Measurements from ENCODE around the gene USP50. TPM values are rescaled to one million over a fixed set of nuclear protein-coding genes. Genes with fewer than 3 reads are reported as not detected.
"Not testable (repeated sequence)": the region's sequence is repeated elsewhere in the genome, so short reads cannot be mapped to it uniquely, and the experiment has no call there.

The USP50 gene
- total RNA-seq, 2 experiments from 2014 or later, result not detected

DNA sequence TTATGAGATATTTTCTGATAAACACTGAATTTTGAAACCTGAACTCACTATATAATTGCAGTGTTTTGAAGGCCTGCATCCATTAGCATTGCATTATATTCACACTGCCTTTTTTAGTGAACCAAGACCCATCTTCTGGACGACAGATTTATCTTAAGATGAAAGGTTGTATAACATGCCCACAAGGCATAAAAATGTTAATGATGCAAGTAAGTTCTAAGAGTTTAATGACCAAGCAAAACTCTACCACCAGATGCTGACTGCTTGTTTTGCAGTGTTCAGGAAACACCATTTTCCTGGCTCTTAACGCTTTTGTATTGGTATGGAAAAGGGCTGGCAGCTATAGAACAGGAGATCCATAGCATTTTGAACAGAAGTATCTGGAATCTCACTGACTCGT, 46.1 kb downstream of the USP50 start:
- Mint-ChIP-seq H3K4me3 (no peak overlapping the region), H3K27ac (no peak overlapping the region), H3K36me3 (peaks cover 35% of the 10 kb centered on the region), H3K27me3 (no peaks in the 10 kb centered on the region), H3K9me3 (no peaks in the 10 kb centered on the region), H3K4me1 (ENCODE audit: low read depth) (no peaks in the 10 kb centered on the region)
- no peak for DNase-seq
- intact Hi-C loops (cut with micrococcal nuclease), result no loop called here
- CTCF ChIA-PET, result no interaction called here
- POLR2A ChIA-PET, result interaction anchor here (0.6 kb wide), 1 partner anchor 76 kb away, joined by 4 read pairs; no protein-coding TSS in a partner anchor

- H3K4me3 Mint-ChIP-seq, result no peak overlapping the region
- intact Hi-C loops (cut with micrococcal nuclease), result no loop called here
- no peak overlapping the region for H3K27ac Mint-ChIP-seq
- POLR2A ChIA-PET, result no interaction called here
- H3K27me3 Mint-ChIP-seq, result no peaks in the 10 kb centered on the region
- peaks cover 51% of the 10 kb centered on the region for H3K36me3 Mint-ChIP-seq
- no peaks in the 10 kb centered on the region for H3K4me1 Mint-ChIP-seq (ENCODE audit: low read depth)
- no peaks in the 10 kb centered on the region for H3K9me3 Mint-ChIP-seq
- DNase-seq, result no peak
- CTCF ChIA-PET, result no interaction called here
Observed at GRCh38 chr15:50496692-50497091, 49.8 kb downstream of the USP50 start.

GRCh38 chr15:50494547-50494946, 51.9 kb downstream of the USP50 start:
- CTCF ChIA-PET; H3K4me1 Mint-ChIP-seq (ENCODE audit: low read depth); H3K9me3 Mint-ChIP-seq; H3K27ac Mint-ChIP-seq; DNase-seq; H3K27me3 Mint-ChIP-seq; intact Hi-C loops (cut with micrococcal nuclease); H3K4me3 Mint-ChIP-seq: not testable (repeated sequence)
- POLR2A ChIA-PET, result interaction anchor here (0.7 kb wide), 1 partner anchor 136 kb away, joined by 5 read pairs; no protein-coding TSS in a partner anchor
- peaks cover 55% of the 10 kb centered on the region for H3K36me3 Mint-ChIP-seq

DNA sequence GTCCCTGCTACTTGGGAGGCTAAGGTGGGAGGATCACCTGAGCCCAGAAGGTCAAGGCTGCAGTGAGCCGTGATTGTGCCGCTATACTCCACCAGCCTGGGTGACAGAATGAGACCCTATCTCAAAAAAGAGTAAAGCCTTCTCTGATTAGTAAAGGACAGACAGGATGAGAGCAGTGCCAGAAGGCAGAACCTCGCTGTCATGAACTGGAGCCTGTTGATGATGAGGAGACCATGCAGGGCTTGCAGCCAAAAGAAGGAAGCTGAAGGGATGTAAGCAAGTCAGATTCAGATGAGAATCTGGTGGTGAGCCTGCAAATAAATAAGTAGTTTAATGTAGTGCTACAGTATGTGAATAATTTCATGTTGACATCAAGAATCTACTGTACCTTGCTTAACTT, 52.8 kb downstream of the USP50 start:
- Mint-ChIP-seq H3K27ac (no peak overlapping the region), H3K9me3 (no peaks in the 10 kb centered on the region), H3K27me3 (no peaks in the 10 kb centered on the region), H3K36me3 (peaks cover 50% of the 10 kb centered on the region), H3K4me1 (ENCODE audit: low read depth) (no peaks in the 10 kb centered on the region), H3K4me3 (no peak overlapping the region)
- no peak for DNase-seq
- CTCF ChIA-PET, result no interaction called here
- POLR2A ChIA-PET, result no interaction called here
- intact Hi-C loops (cut with micrococcal nuclease), result no loop called here

DNA sequence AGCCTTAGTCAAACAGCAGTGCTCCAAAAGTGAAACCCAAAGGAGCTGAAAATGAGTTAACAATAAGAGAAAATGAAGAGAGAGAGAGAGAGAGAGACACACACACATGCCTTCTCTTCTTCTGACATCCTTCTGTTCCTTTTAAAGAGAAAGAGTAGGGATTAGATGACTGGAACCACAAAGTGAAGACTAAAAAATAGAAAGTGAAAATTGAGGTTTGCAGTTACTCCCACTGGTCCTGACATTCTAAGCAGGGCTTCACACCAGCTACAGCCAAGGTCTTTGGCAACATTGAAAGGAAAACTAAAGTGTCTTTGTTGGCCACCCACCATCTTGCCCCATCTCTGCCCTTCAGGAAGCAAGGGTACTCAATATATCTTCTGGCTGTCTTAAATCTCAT, 59.2 kb downstream of the USP50 start:
- intact Hi-C loops (cut with micrococcal nuclease), result loop anchor here (1.0 to 10.0 kb wide), 4 partner anchors 78 to 420 kb away; partner anchors contain the start of genes AP4E1 and GABPB1
- Mint-ChIP-seq H3K36me3 (peaks cover 39% of the 10 kb centered on the region), H3K4me3 (no peak overlapping the region), H3K9me3 (no peaks in the 10 kb centered on the region), H3K4me1 (ENCODE audit: low read depth) (peaks cover 20% of the 10 kb centered on the region), H3K27ac (peak overlapping the region; percentile 33), H3K27me3 (no peaks in the 10 kb centered on the region)
- CTCF ChIA-PET, result no interaction called here
- POLR2A ChIA-PET, result interaction anchor here (0.8 kb wide), 1 partner anchor 24 kb away, joined by 3 read pairs; no protein-coding TSS in a partner anchor
- DNase-seq, result peak; percentile 20

DNA sequence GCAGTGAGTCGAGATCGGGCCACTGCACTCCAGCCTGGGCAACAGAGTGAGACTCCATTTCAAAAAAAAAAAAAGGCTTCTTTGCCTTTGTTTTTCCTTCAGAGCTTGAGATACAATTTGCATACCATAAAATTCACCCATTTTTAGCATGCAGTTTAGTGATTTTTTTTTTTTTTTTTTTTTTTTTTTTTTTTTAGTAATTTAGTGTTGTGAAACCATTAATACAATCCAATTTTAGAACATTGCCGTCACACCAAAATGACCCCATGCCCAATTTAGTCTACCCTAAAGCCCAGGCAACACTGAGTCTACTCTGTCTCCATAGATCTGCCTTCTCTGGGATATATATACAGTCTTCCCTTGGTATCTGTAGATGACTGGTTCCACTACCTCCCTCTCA, 61.1 kb downstream of the USP50 start:
- Mint-ChIP-seq H3K4me1 (ENCODE audit: low read depth) (peaks cover 29% of the 10 kb centered on the region), H3K9me3 (no peaks in the 10 kb centered on the region), H3K4me3 (no peak overlapping the region), H3K27ac (no peak overlapping the region), H3K36me3 (peaks cover 43% of the 10 kb centered on the region), H3K27me3 (no peaks in the 10 kb centered on the region)
- intact Hi-C loops (cut with micrococcal nuclease), result loop anchor here (5.0 to 10.0 kb wide), 3 partner anchors 79 to 422 kb away; partner anchors contain the start of gene AP4E1
- POLR2A ChIA-PET, result interaction anchor here (0.6 kb wide), 1 partner anchor 382 kb away, joined by 3 read pairs; no protein-coding TSS in a partner anchor
- CTCF ChIA-PET, result no interaction called here
- DNase-seq, result no peak

DNA sequence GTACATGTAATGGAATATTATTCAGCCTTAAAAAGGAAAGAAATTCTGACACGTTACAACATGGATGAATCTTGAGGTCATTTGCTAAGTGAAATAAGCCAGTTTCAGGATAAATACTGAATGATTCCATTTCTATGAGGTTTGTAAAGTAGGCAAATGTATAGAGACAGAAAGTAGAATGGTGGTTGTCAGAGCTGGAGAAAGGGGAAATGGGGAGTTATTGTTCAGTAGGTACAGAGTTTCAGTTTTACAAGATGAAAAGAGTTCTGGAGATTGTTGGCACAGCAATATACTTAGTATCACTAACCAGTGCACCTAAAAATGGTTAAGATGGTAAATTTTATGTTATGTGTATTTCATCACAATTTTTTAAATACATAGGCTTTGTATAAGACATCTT, 61.7 kb downstream of the USP50 start:
- peaks cover 42% of the 10 kb centered on the region for H3K36me3 Mint-ChIP-seq
- ChIA-PET POLR2A (no interaction called here), CTCF (no interaction called here)
- no peaks in the 10 kb centered on the region for H3K9me3 Mint-ChIP-seq
- no peak for DNase-seq
- intact Hi-C loops (cut with micrococcal nuclease), result loop anchor here (5.0 to 10.0 kb wide), 3 partner anchors 80 to 423 kb away; partner anchors contain the start of gene AP4E1
- no peak overlapping the region for H3K27ac Mint-ChIP-seq
- H3K4me3 Mint-ChIP-seq, result no peak overlapping the region
- H3K4me1 Mint-ChIP-seq (ENCODE audit: low read depth), result peaks cover 29% of the 10 kb centered on the region
- H3K27me3 Mint-ChIP-seq, result no peaks in the 10 kb centered on the region

GRCh38 chr15:50476143-50476542, 70.3 kb downstream of the USP50 start:
- Mint-ChIP-seq H3K36me3 (peaks cover 29% of the 10 kb centered on the region), H3K4me3 (no peak overlapping the region), H3K9me3 (no peaks in the 10 kb centered on the region), H3K27ac (no peak overlapping the region), H3K27me3 (no peaks in the 10 kb centered on the region), H3K4me1 (ENCODE audit: low read depth) (peaks cover 5% of the 10 kb centered on the region)
- POLR2A ChIA-PET, result no interaction called here
- no peak for DNase-seq
- intact Hi-C loops (cut with micrococcal nuclease), result no loop called here
- CTCF ChIA-PET, result no interaction called here

DNA sequence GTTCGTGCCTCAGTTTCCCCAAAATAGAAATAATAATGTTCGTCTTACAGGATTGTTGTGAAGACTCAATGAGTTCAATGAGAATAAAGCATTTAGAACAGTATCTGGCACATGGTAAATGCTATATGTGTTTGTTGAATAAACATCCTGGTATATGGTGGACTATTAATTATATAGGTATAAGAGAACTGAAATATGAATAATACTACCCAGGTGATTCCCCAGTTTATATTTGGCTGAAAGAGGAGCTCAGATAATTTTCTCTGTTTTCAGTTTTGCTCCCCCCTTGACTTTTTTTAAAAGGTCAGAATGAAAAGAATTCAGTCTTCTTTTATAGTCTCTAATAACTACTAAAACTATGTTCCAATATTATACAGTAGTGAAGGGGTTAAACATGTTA, 75.4 kb downstream of the USP50 start:
- Mint-ChIP-seq H3K9me3 (no peaks in the 10 kb centered on the region), H3K27me3 (no peaks in the 10 kb centered on the region), H3K27ac (no peak overlapping the region), H3K4me3 (no peak overlapping the region), H3K4me1 (ENCODE audit: low read depth) (no peaks in the 10 kb centered on the region), H3K36me3 (peaks cover 18% of the 10 kb centered on the region)
- DNase-seq, result no peak
- CTCF ChIA-PET, result no interaction called here
- intact Hi-C loops (cut with micrococcal nuclease), result no loop called here
- POLR2A ChIA-PET, result no interaction called here

- no peak for DNase-seq
- Mint-ChIP-seq H3K27ac (no peak overlapping the region), H3K4me1 (ENCODE audit: low read depth) (peaks cover 6% of the 10 kb centered on the region), H3K9me3 (no peaks in the 10 kb centered on the region), H3K36me3 (peaks cover 13% of the 10 kb centered on the region), H3K4me3 (no peak overlapping the region), H3K27me3 (no peaks in the 10 kb centered on the region)
- ChIA-PET CTCF (interaction anchor here (0.6 kb wide), 1 partner anchor 10 kb away, joined by 3 read pairs; no protein-coding TSS in a partner anchor), POLR2A (interaction anchor here (0.5 to 0.6 kb wide), 2 partner anchors 24 to 86 kb away, joined by 3 to 4 read pairs; no protein-coding TSS in a partner anchor)
- intact Hi-C loops (cut with micrococcal nuclease), result loop anchor here (2.0 kb wide), 1 partner anchor 111 kb away; no protein-coding TSS in a partner anchor
Observed at GRCh38 chr15:50463423-50464358, 82.8 kb downstream of the USP50 start.

GRCh38 chr15:50458348-50459112, 87.9 kb downstream of the USP50 start:
- Mint-ChIP-seq H3K36me3 (peaks cover 25% of the 10 kb centered on the region), H3K4me3 (no peak overlapping the region), H3K27ac (no peak overlapping the region), H3K4me1 (ENCODE audit: low read depth) (peaks cover 6% of the 10 kb centered on the region), H3K9me3 (no peaks in the 10 kb centered on the region), H3K27me3 (no peaks in the 10 kb centered on the region)
- intact Hi-C loops (cut with micrococcal nuclease), result no loop called here
- POLR2A ChIA-PET, result no interaction called here
- DNase-seq, result no peak
- CTCF ChIA-PET, result no interaction called here

DNA sequence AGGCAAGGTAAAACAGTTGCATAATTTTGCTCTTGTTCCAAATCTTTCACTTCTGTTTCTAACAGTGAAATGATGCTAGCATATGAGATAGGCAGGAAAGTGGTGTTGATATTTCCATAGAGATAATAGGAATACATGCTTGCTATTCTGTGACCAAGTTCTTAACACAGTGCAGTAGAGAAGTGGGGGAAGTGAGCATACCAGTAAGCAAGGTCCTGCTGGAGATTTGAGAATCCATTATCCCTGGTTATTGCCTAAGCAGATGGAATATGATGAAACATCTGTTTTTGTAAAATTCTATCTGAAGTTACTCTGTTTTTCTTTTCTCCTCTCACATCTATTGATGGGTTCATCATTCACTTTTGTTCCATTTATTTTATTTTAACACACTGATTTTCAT, 93.5 kb downstream of the USP50 start:
- no peak for DNase-seq
- Mint-ChIP-seq H3K36me3 (peaks cover 24% of the 10 kb centered on the region), H3K4me3 (no peak overlapping the region), H3K27me3 (no peaks in the 10 kb centered on the region), H3K9me3 (no peaks in the 10 kb centered on the region), H3K4me1 (ENCODE audit: low read depth) (no peaks in the 10 kb centered on the region), H3K27ac (no peak overlapping the region)
- ChIA-PET POLR2A (no interaction called here), CTCF (no interaction called here)
- intact Hi-C loops (cut with micrococcal nuclease), result no loop called here
